Measurements from ENCODE around the gene TBCE. TPM values are rescaled to one million over a fixed set of nuclear protein-coding genes. Genes with fewer than 3 reads are reported as not detected.

TBCE gene
- total RNA-seq, 6 donors from 2014 or later: 20.8 to 77.5 (median 26.5) TPM

DNA sequence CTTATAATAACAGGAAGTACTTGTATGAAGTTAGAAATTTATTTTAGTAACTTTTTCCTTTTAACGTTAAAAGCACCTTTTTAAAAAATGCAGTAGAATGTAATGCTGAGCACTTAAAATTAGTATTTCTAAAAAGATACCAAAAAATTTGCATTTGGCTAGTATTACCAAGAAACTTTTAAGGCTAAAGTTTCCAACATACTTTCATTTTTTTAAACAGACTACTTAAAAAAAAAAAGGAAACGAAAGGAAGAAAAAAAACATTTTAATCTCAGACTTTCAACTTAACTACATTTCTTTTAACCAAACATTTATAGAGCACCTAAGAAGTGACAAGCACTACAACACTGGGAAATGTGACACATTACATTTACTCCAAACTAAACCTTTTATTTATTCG is 42.1 kb upstream of the TBCE start:
- Histone ChIP-seq H3K27ac (no peak overlapping the region), H3K4me1 (peaks cover 29 to 59% (median 38%) of the 10 kb centered on the region in 4 donors), H3K4me3 (peak overlapping the region in 2 of 4 donors; percentile 1 to 96), H3K36me3 (no peaks in the 10 kb centered on the region), H3K27me3 (no peaks in the 10 kb centered on the region), H3K9me3 (no peaks in the 10 kb centered on the region)
- TF ChIP-seq EP300 (IDR thresholded peaks at IDR 0.05): no peak
- no peak for TF ChIP-seq POLR2A (IDR thresholded peaks at IDR 0.05)
- TF ChIP-seq, protein P1, sequence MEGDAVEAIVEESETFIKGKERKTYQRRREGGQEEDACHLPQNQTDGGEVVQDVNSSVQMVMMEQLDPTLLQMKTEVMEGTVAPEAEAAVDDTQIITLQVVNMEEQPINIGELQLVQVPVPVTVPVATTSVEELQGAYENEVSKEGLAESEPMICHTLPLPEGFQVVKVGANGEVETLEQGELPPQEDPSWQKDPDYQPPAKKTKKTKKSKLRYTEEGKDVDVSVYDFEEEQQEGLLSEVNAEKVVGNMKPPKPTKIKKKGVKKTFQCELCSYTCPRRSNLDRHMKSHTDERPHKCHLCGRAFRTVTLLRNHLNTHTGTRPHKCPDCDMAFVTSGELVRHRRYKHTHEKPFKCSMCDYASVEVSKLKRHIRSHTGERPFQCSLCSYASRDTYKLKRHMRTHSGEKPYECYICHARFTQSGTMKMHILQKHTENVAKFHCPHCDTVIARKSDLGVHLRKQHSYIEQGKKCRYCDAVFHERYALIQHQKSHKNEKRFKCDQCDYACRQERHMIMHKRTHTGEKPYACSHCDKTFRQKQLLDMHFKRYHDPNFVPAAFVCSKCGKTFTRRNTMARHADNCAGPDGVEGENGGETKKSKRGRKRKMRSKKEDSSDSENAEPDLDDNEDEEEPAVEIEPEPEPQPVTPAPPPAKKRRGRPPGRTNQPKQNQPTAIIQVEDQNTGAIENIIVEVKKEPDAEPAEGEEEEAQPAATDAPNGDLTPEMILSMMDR (IDR thresholded peaks at IDR 0.05): no peak
- no peak for TF ChIP-seq POLR2AphosphoS5 (IDR thresholded peaks at IDR 0.05)
- DNase-seq (no peak), ATAC-seq (ENCODE audit: low FRiP score in 2 of 2) (no peak)
- WGBS, 2 donors: 19 to 20% methylated on average over 3 of the region's 3 CpGs

- H3K4me3 ChIP-seq: peak overlapping the region in 3 of 4 donors; percentile 67 to 96 (median 96)
- H3K36me3 ChIP-seq: no peaks in the 10 kb centered on the region
- H3K4me1 ChIP-seq: peaks cover 36 to 59% (median 43%) of the 10 kb centered on the region in 4 donors
- no peaks in the 10 kb centered on the region for H3K9me3 ChIP-seq
- DNase-seq: no peak
- no peak for ATAC-seq (ENCODE audit: low FRiP score in 2 of 2)
- whole genome bisulfite sequencing, 2 donors: 32 to 34% methylated on average over 2 of the region's 2 CpGs
- TF ChIP-seq POLR2A (IDR thresholded peaks at IDR 0.05) (no peak), POLR2AphosphoS5 (IDR thresholded peaks at IDR 0.05) (no peak), EP300 (IDR thresholded peaks at IDR 0.05) (no peak)
- TF ChIP-seq, protein P1 (IDR thresholded peaks at IDR 0.05): no peak
- H3K27ac ChIP-seq: peak overlapping the region in 1 of 4 donors; percentile 97
- no peaks in the 10 kb centered on the region for H3K27me3 ChIP-seq
These were observed 41.4 kb upstream of the TBCE start for GRCh38 chr1:235325854-235326253.

- Histone ChIP-seq H3K4me3 (peak overlapping the region; percentile 67 to 96 (median 88)), H3K4me1 (peaks cover 47 to 60% (median 51%) of the 10 kb centered on the region in 4 donors), H3K27me3 (no peaks in the 10 kb centered on the region), H3K27ac (peak overlapping the region; percentile 95 to 97 (median 96)), H3K36me3 (no peaks in the 10 kb centered on the region), H3K9me3 (no peaks in the 10 kb centered on the region)
- ATAC-seq (ENCODE audit: low FRiP score in 2 of 2) (peak in 1 of 2 donors; percentile 18), DNase-seq (peak; percentile 59 to 90)
- 0 to 1% methylated on average over 28 to 36 of the region's 78 CpGs for WGBS, 2 donors
- TF ChIP-seq, protein P1 (IDR thresholded peaks at IDR 0.05): no peak
- TF ChIP-seq POLR2A (IDR thresholded peaks at IDR 0.05) (no peak), EP300 (IDR thresholded peaks at IDR 0.05) (no peak), POLR2AphosphoS5 (IDR thresholded peaks at IDR 0.05) (no peak)
These were observed 40.3 kb upstream of the TBCE start for GRCh38 chr1:235326719-235327558.

GRCh38 chr1:235327559-235328270 is 39.5 kb upstream of the TBCE start, which contains the start of gene ARID4B:
TSS of gene ARID4B (minus strand) at chr1:235328179. CDS start at chr1:235326919, 1,260 bp downstream.
- TF ChIP-seq, protein P1 (IDR thresholded peaks at IDR 0.05): no peak
- TF ChIP-seq POLR2AphosphoS5 (IDR thresholded peaks at IDR 0.05): peak; percentile 71 to 76
- TF ChIP-seq EP300 (IDR thresholded peaks at IDR 0.05): no peak
- peak in 3 of 4 donors; percentile 65 to 95 (median 69) for TF ChIP-seq POLR2A (IDR thresholded peaks at IDR 0.05)
- DNase-seq (peak in 1 of 2 donors; percentile 93), ATAC-seq (ENCODE audit: low FRiP score in 2 of 2) (peak; percentile 11 to 51)
- H3K9me3 ChIP-seq: no peaks in the 10 kb centered on the region
- 0 to 1% methylated on average over 29 to 40 of the region's 58 CpGs for WGBS, 2 donors
- H3K27me3 ChIP-seq: no peaks in the 10 kb centered on the region
- H3K4me3 ChIP-seq: peak within 1 kb of the TSS; percentile 67 to 96 (median 88)
- H3K36me3 ChIP-seq: no peaks in the 10 kb centered on the region
- H3K27ac ChIP-seq: peak within 1 kb of the TSS; percentile 95 to 97 (median 96)
- H3K4me1 ChIP-seq: peaks cover 51 to 65% (median 55%) of the 10 kb centered on the region in 4 donors

All from upper lobe of left lung (tissue), 6 donors.